ENCODE data around the gene EFTUD2. TPM values are rescaled to one million over a fixed set of nuclear protein-coding genes. Genes with fewer than 3 reads are reported as not detected.

EFTUD2 gene
- total and polyA plus RNA-seq, 2 of the 4 experiments (the other 2 are of a cell fraction), result 72.5 to 126 TPM

DNA sequence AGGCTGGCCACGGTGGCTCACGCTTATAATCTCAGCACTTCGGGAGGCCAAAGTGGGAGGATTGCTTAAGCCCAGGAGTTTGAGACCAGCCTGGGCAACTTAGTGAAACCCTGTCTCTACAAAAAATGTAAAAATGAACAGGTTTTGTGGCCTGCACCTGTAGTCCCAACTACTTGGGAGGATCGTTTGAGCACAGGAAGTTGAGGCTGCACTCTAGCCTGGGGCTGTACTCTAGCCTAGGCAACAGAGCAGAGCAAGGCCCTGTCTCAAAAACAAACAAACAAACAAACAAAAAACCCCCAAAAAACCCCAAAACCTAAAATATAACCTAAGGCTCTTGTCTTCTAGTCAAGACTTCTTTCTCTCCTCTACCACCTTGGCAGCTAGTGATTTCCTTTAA lies 59.0 kb downstream of the EFTUD2 start:
- H3K14ac ChIP-seq (replicated peaks; ENCODE audit: low read depth, low read length), result no peak overlapping the region
- no CpG with 5 or more reads among the region's 4 CpGs for WGBS, 2 experiments (ENCODE audit: extremely low coverage in 2 of 2, insufficient read length in 1 of 2)
- no peak overlapping the region for H3K18ac ChIP-seq (ENCODE audit: low read depth, low read length)
- H2AFZ ChIP-seq (replicated peaks; ENCODE audit: low read length, poor library complexity), result no peak overlapping the region
- H3K9ac ChIP-seq (ENCODE audit: low read depth, low read length), result no peak overlapping the region
- no peaks in the 10 kb centered on the region for H4K20me1 ChIP-seq (ENCODE audit: insufficient read depth, low read length)
- no peak overlapping the region for H2BK15ac ChIP-seq (ENCODE audit: low read depth, low read length)
- no peak overlapping the region for H3K4ac ChIP-seq (ENCODE audit: low read depth, low read length)
- TF ChIP-seq BHLHE40 (IDR thresholded peaks at IDR 0.05; ENCODE audit: low read depth, low read length), result no peak
- TF ChIP-seq FOS (IDR thresholded peaks at IDR 0.05; ENCODE audit: low read depth, low read length), result no peak
- no peak for TF ChIP-seq POLR2A (IDR thresholded peaks at IDR 0.05; ENCODE audit: low read depth, low read length)
- no peak for TF ChIP-seq CTCF (conservative IDR thresholded peaks at IDR 0.05; ENCODE audit: low read depth, low read length)
- no peak for TF ChIP-seq RFX5 (IDR thresholded peaks at IDR 0.05; ENCODE audit: low read depth, low read length)
- TF ChIP-seq ELK1 (IDR thresholded peaks at IDR 0.05; ENCODE audit: borderline replicate concordance, low read depth, low read length), result no peak
- no peak for TF ChIP-seq USF2 (IDR thresholded peaks at IDR 0.05; ENCODE audit: low read depth, low read length)
- TF ChIP-seq CHD1 (IDR thresholded peaks at IDR 0.05; ENCODE audit: low read depth, low read length), result no peak
- no peak for DNase-seq
- H2BK5ac ChIP-seq (ENCODE audit: low read depth, low read length, poor library complexity, severe bottlenecking), result no peak overlapping the region
- H3K4me3 ChIP-seq (ENCODE audit: insufficient read depth, low read depth, low read length), result no peak overlapping the region
- H4K91ac ChIP-seq (ENCODE audit: insufficient read depth, low read depth, low read length), result no peak overlapping the region
- no peak overlapping the region for H3K23ac ChIP-seq (ENCODE audit: low read depth, low read length)
- peaks cover 4% of the 10 kb centered on the region; the same call in 1 of the 2 replicates for H3K9me1 ChIP-seq (ENCODE audit: insufficient read depth, low read length)
- no peak overlapping the region for H4K5ac ChIP-seq (ENCODE audit: low read depth, low read length)
- no peak overlapping the region for H2BK120ac ChIP-seq (ENCODE audit: low read depth, low read length)
- dilution Hi-C loops (cut with HindIII; ENCODE audit: low sequenced_read_pairs, unreplicated experiment), result no loop called here
- H3K79me1 ChIP-seq (ENCODE audit: low read depth in 1 of 2, low read length in 2 of 2), result no peaks in the 10 kb centered on the region
- in situ Hi-C loops (cut with MboI; ENCODE audit: low sequenced_read_pairs), result no loop called here
- ChIA-PET POLR2A (ENCODE audit: unreplicated experiment) (no interaction called here), CTCF (no interaction called here)
- no peak overlapping the region for H2BK20ac ChIP-seq (ENCODE audit: low read depth, low read length)
- no peak overlapping the region for H2AK9ac ChIP-seq (replicated peaks; ENCODE audit: low read depth, low read length, poor library complexity)
- no peaks in the 10 kb centered on the region for H3K9me3 ChIP-seq (ENCODE audit: control insufficient read depth, insufficient read depth, low read length)
- H3K27ac ChIP-seq (ENCODE audit: insufficient read depth, low read length), result no peak overlapping the region
- no peak for ATAC-seq (ENCODE audit: low read depth)
- no TSS peak for BruUV-seq (replicated peaks)
- intact Hi-C loops (cut with micrococcal nuclease), result no loop called here
- no peaks in the 10 kb centered on the region for H3K36me3 ChIP-seq (ENCODE audit: control insufficient read depth, insufficient read depth, low read length)
- no peak overlapping the region for H2AK5ac ChIP-seq (ENCODE audit: low read depth, low read length)
- no peak overlapping the region for H3K4me2 ChIP-seq (ENCODE audit: low read depth, low read length)
- H3K27me3 ChIP-seq (ENCODE audit: control insufficient read depth, insufficient read depth, low read length), result no peaks in the 10 kb centered on the region
- peaks cover 12% of the 10 kb centered on the region for H3K4me1 ChIP-seq (ENCODE audit: control insufficient read depth, insufficient read depth, low read length)
- no peak overlapping the region for H4K8ac ChIP-seq (ENCODE audit: low read depth in 2 of 2, low read length in 2 of 2)
- H3K56ac ChIP-seq (ENCODE audit: extremely low read depth, insufficient read depth, low read length), result no peak overlapping the region; the same call in 1 of the 2 replicates

All from IMR-90 (cell line).